Measurements from ENCODE around the gene L3MBTL1.

GRCh38 chr20:43565758-43566104 lies 58.2 kb downstream of the L3MBTL1 start:
- TF ChIP-seq CTCF (IDR thresholded peaks at IDR 0.05; ENCODE audit: low read depth, low read length) = no peak
- TF ChIP-seq POLR2A (IDR thresholded peaks at IDR 0.05; ENCODE audit: extremely low read depth, insufficient read length) = no peak
- TF ChIP-seq MYC (IDR thresholded peaks at IDR 0.05; ENCODE audit: low read depth, low read length) = no peak
- TF ChIP-seq MAX (IDR thresholded peaks at IDR 0.05; ENCODE audit: low read depth, low read length) = no peak

All from NB4 (cell line).